GM21381 (cell line): ENCODE data around the gene ARAP2.

Source experiments
- ATAC-seq: cut with Tn5 transposase; IDR thresholded peaks from one replicate; pipeline ENCODE4 v1.9.1; 2021; ENCODE audit warnings: mild to moderate bottlenecking, moderate library complexity; ENCODE audit not compliant: unreplicated experiment

The ARAP2 gene

GRCh38 chr4:36244257-36245082, at the start of gene ARAP2:
TSS of gene ARAP2 (minus strand) at chr4:36244514. CDS start at chr4:36229486, 15,028 bp downstream.
- ATAC-seq, result peak; percentile 53

DNA sequence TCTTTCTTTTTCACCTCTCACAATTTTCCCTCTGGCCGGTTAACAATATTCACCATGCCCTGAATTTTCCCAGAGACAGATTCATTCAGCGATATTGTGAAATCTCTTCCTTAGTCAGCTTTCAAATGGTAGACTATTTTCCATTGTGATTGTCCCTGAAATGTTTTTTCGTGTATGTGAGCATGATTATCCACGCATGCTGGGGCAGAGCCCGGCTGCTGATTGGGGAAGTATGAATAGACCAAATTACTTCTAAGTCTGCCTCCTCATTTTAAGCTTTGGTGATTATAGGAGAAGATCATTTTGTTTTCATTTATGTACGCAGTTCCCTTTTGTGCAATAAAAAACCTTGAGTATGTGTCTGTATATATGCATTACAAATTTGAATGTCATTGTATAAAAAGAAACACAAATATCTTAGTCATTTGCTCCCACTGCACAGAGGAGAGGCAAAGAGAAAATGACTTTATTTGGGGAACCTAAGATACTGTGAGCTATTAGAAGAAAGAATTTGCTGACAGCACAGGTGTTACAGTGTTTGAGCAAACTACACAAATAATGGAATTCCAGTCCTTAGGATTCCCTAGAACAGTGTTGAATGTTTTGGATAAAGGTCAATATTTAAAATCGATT, 48.4 kb upstream of the ARAP2 start:
- ATAC-seq, result no peak

- no peak for ATAC-seq
Measured at GRCh38 chr4:36290641-36291040, 46.3 kb upstream of the ARAP2 start.

GRCh38 chr4:36288731-36289426, 44.6 kb upstream of the ARAP2 start:
- ATAC-seq, result no peak

- ATAC-seq, result no peak
Measured at GRCh38 chr4:36286481-36286871, 42.2 kb upstream of the ARAP2 start.

GRCh38 chr4:36285784-36286480, 41.6 kb upstream of the ARAP2 start:
- ATAC-seq, result peak; percentile 98

DNA sequence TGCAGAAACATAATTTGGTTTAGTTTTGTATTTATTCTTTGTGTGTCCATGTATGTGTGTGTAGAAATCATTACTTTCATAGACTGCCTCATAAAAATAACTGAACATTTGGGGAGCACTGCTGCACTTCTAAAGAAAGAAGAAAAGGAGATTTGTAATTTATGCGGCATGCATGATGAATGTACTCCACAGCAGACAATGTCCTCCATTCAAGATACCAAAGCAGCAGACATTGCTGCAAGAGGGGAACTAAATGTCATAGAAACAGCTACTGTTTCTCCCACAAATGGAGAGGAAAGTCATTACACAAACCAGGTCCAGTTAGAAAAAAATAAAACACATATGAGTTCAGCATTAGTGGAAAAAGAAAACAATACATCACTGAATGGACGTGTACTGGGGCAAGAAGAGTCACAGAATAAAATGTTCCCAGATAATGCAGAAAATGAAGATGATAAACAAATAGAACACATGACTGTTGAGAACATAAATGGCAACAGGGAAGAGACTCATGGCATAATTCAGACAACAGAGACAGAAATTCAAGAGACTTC, 39.7 kb upstream of the ARAP2 start:
- ATAC-seq, result no peak

DNA sequence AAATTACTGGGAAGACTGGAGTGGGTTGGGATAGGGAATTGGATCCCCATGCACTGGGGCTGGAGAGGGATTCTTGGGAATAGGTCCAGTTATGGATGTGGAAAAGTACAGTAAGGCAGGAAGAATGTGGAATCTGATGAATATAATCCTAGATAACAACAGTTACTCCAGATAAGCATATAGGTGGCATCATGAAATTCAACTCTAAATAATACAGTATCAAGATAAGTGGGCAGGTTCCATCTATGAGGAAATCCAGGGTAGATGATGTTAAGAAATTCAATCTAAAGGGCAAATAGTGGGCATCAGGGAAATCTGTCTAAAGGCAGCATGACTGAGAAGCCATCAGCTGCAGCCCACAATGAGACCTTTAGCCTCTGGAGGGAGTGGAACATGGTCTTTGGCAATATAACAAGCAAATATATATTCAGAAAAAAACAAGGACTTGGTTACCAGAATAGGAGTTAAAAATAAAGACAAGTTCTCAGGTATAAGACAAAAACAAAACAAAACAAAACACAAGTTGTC, 38.3 kb upstream of the ARAP2 start:
- no peak for ATAC-seq

DNA sequence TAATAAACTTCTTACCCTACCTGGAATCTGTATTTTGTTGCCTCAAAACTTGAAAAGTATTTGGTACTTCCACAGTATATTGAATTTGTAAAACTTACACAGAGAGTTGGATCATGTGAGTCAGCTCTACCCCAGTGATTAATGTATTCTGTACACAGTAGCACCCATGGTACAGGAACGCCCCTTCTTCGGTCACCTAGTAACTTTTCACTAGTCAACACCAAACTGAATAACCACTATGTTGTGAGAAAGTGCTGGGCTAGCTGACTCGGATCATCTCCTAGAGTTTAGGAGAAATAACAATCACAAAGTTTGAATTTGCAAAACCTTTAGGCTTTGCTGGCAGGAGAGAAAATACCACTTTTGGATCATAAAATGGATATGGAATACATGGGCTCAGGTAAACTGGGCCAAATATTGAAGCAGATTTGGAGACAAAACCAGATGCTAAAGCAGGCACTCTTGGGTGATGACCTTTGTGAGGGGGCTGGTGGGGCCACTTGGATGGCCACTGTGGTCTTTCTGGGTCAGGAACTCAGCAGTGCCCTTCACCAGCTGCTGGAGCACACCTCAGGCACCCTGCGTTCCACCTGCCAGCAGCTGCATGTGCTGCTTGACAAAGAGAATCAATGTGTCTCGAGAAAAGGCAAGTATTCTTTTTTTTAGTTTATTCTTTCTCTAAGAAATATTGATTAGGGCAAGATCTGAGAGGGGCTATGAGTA, 37.2 kb upstream of the ARAP2 start, which contains the start of gene DTHD1:
Gene DTHD1, plus strand, starts transcription at position 233 of the 723 bp plus-strand sequence. Its CDS starts 143 bp downstream, at position 376.
- no peak for ATAC-seq

DNA sequence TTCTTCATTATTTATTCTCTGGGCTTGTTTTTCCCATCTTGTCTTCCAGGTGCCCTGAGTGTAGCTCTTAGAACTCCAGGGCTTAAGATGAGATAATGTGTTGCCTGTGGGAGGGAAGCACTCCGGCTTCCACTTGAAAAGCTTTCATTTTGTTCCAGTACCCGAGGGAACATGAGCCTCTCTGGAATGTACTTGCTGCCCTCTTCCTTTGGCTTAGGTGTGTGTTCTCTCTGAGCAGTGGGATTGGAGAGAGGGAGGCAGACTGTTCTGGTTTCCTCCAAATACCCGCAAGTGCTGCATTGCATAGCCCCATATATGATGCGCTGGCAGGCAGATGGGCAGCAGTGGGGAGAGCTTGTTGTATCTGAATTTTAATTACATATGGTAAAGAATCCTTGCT, 36.2 kb upstream of the ARAP2 start:
- no peak for ATAC-seq

- no peak for ATAC-seq
Measured at GRCh38 chr4:36278789-36279188, 34.5 kb upstream of the ARAP2 start.

GRCh38 chr4:36277533-36277932, 33.2 kb upstream of the ARAP2 start:
- no peak for ATAC-seq

DNA sequence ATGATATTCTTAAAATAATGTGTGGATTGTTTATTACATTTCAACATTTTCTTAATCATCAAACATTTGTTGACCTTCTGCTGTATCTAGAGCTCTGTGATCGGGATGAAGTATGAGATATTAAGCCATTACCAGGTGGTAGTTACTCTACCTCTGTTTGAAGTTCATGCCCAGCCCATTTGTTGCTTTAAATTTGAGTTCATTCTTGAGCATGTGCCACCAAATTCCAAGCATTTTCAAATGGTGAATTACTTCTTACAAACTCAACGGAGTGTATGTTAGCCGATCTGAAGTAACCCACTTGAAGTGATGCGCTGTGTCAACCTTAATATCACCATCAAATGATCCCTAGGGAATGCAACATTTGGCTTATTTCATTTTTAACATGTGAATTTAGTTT, 29.8 kb upstream of the ARAP2 start:
- no peak for ATAC-seq

- ATAC-seq, result no peak
Measured at GRCh38 chr4:36273276-36273675, 29.0 kb upstream of the ARAP2 start.

DNA sequence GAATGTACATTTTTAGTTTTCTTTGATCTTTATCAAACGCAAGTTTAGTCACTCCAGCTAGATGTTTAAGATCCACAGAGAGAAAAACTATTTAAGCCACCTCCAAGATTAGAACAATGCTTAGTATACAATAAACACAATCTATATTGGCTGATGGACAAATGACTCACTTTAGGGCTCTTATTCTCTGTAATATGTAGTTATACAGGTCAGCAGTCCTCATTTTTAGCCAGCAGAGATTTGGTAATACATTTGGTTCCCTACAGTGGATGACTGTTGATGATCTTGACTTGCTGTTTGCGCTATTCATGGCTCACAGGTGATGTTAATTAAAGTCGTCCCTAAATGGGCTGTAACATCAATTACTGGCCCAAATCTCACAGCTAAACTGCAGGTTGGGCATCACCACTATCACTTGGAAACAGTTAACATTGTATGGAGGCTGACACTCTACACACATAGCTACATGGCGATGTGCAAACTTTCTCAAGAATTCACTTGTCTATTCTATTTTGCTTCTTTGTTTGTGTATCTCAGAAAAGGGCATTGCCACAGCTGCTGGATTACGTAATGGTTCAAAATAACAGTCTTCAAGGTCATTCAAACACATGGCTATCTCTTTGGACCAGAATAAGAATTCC, 25.3 kb upstream of the ARAP2 start:
- no peak for ATAC-seq

GRCh38 chr4:36269101-36269500, 24.8 kb upstream of the ARAP2 start:
- no peak for ATAC-seq

DNA sequence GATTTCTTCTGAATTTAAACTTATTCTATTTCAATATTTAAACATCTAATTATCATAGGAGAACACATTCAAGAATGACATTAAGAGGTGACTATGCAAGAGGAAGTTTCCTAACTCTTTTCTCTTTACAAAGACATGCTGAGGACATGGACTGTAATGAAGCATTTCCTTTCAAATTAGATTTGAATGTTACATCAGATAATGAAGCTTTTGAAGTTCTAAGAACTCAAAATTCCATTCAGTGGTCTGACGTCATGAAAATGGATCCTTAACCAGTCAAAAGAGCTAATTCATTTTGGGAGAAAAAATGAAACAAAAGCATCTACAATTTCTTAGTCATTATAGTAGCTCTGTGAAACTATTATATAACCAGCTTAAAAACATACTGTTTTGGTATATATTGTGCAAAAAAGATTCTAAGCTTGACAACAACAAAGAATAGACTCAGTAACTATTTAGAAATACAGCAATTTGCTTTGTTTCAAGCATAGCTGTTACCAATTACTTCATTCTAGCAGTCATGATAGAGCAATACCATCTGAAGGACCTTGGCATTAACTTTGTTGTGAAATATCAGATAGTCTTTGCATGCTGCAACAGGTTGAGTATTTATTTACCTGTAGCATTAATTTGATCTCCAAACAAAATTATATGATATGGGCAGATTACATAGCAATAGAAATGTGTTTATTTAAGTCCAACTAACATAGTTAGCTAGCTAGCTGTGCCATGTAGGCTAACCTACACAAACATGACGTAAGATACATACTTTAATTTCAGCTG, 23.4 kb upstream of the ARAP2 start:
- no peak for ATAC-seq

- ATAC-seq, result no peak
Measured at GRCh38 chr4:36264207-36264826, 20.0 kb upstream of the ARAP2 start.
